ENCODE results near the gene GOLIM4. TPM values are rescaled to one million over a fixed set of nuclear protein-coding genes. Genes with fewer than 3 reads are reported as not detected.
"Not testable (repeated sequence)": the region's sequence is repeated elsewhere in the genome, so short reads cannot be mapped to it uniquely, and the experiment has no call there.

The GOLIM4 gene
- total RNA-seq, 2 donors from 2014 or later: 3.3 to 5.8 TPM

DNA sequence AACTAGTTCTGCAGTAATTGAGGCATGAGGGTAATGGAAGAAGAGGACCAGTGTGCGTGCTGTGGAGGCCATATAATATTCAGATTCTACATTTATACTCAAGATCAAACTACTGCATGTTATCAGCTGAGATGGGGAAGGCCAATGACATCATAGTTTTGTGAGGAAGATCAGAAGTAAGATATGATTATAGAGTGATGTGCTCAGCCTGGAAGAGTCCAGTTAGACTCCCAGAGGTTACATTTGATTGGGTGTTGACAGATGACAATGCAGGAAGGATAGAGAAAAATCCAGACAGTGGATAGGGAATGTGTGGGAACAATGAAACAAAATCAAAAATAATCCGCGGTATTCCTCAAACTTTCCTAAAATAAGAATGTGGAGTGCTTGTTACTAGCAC is 35.4 kb downstream of the GOLIM4 start:
- H3K27me3 Mint-ChIP-seq (ENCODE audit: low read depth): peaks cover 9% of the 10 kb centered on the region

DNA sequence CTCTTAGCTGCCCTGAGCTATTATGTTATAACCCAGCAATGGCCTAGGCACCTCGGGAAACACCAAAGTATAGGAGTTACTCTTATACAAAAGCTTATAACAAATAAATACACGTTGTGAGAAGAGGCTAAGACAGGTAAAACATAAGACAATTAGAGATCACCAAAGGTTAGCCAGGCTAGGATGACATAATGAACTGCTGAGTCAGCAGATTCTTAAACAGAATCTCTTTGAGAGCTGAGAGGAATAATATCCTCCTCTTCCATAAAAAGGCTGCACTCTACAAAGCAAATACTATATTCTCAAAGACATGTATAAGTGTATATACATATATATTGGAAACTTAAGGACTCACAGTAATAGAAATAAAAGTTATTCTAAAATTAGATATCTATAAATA is 37.2 kb downstream of the GOLIM4 start:
- DNase-seq: no peak
- no peaks in the 10 kb centered on the region for H3K36me3 Mint-ChIP-seq (ENCODE audit: insufficient read depth in 2 of 2)
- no peak for ATAC-seq (replicated peaks in 1 of 2)
- no peak overlapping the region for H3K4me3 Mint-ChIP-seq
- H3K9me3 Mint-ChIP-seq: peaks cover 0 to 4% of the 10 kb centered on the region in 2 donors
- H3K4me1 Mint-ChIP-seq (ENCODE audit: low read depth): peaks cover 20% of the 10 kb centered on the region
- H3K27ac Mint-ChIP-seq: no peak overlapping the region
- H3K27me3 Mint-ChIP-seq (ENCODE audit: low read depth): peaks cover 9% of the 10 kb centered on the region

More for the DNA sequence above, 35.4 kb downstream of the GOLIM4 start:
- DNase-seq (no peak), ATAC-seq (replicated peaks in 1 of 2) (peak; percentile 49 to 56)
- Mint-ChIP-seq H3K9me3 (peaks cover 0 to 4% of the 10 kb centered on the region in 2 donors), H3K4me1 (ENCODE audit: low read depth) (peaks cover 20% of the 10 kb centered on the region), H3K4me3 (no peak overlapping the region), H3K36me3 (ENCODE audit: insufficient read depth in 2 of 2) (no peaks in the 10 kb centered on the region), H3K27ac (no peak overlapping the region)

- not testable (repeated sequence) for H3K36me3 Mint-ChIP-seq (ENCODE audit: insufficient read depth in 2 of 2); H3K27me3 Mint-ChIP-seq (ENCODE audit: low read depth); H3K27ac Mint-ChIP-seq; ATAC-seq (replicated peaks in 1 of 2); DNase-seq; H3K4me3 Mint-ChIP-seq; H3K9me3 Mint-ChIP-seq
- H3K4me1 Mint-ChIP-seq (ENCODE audit: low read depth): peaks cover 18% of the 10 kb centered on the region
These were observed 39.1 kb downstream of the GOLIM4 start for GRCh38 chr3:168056398-168057230.

DNA sequence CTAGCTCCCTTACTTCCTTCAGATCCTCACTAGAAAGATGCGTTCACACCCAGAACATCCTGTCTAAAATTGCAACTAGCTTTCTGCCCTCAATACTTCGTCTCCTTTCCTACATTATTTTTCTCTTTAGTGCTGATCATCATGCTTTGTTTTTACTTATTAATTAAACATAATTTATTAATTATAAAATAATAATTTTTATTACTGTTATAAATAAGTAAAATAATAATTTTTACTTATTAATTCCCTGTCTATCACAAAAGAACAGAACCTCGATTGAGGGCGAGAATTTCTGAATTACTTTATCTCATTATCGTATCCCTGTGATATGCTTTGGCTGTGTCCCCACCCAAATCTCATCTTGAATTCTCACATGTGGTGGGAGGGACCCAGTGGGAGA is 41.3 kb downstream of the GOLIM4 start:
- Mint-ChIP-seq H3K36me3 (ENCODE audit: insufficient read depth in 2 of 2) (no peaks in the 10 kb centered on the region), H3K4me1 (ENCODE audit: low read depth) (no peaks in the 10 kb centered on the region), H3K27ac (no peak overlapping the region), H3K27me3 (ENCODE audit: low read depth) (peaks cover 6% of the 10 kb centered on the region), H3K9me3 (peaks cover 0 to 1% of the 10 kb centered on the region in 2 donors), H3K4me3 (no peak overlapping the region)
- no peak for ATAC-seq (replicated peaks in 1 of 2)
- DNase-seq: no peak

DNA sequence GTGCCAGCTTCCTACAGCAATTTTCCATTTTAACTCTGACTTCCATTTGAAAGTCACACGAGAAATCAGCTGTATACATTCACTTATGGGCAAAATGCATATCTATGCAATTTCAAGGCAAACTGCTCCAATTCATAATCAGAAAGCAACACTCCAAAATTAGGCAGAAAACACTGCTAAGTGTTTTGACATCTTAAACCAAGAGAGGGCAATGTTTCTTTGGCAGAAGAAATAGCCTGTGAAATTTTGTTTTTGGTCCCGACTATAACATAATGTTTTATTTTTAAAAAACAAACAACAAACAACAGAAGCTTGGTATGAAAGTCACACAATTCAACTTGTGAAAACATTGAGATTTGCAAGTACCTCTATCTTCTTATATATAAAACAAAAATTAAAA is 42.6 kb downstream of the GOLIM4 start:
- no peak for ATAC-seq (replicated peaks in 1 of 2)

GRCh38 chr3:168052515-168052914 is 43.2 kb downstream of the GOLIM4 start:
- ATAC-seq (replicated peaks in 1 of 2) (no peak), DNase-seq (no peak)
- Mint-ChIP-seq H3K27ac (no peak overlapping the region), H3K4me3 (no peak overlapping the region), H3K9me3 (no peaks in the 10 kb centered on the region), H3K36me3 (ENCODE audit: insufficient read depth in 2 of 2) (no peaks in the 10 kb centered on the region), H3K27me3 (ENCODE audit: low read depth) (peaks cover 7% of the 10 kb centered on the region), H3K4me1 (ENCODE audit: low read depth) (no peaks in the 10 kb centered on the region)

More for the DNA sequence above, 42.6 kb downstream of the GOLIM4 start:
- Mint-ChIP-seq H3K4me3 (no peak overlapping the region), H3K27me3 (ENCODE audit: low read depth) (peaks cover 7% of the 10 kb centered on the region), H3K4me1 (ENCODE audit: low read depth) (no peaks in the 10 kb centered on the region), H3K36me3 (ENCODE audit: insufficient read depth in 2 of 2) (no peaks in the 10 kb centered on the region), H3K27ac (no peak overlapping the region), H3K9me3 (peaks cover 0 to 1% of the 10 kb centered on the region in 2 donors)
- no peak for DNase-seq

GRCh38 chr3:168051531-168052471 is 43.9 kb downstream of the GOLIM4 start:
- Mint-ChIP-seq H3K27ac (no peak overlapping the region), H3K27me3 (ENCODE audit: low read depth) (peaks cover 7% of the 10 kb centered on the region), H3K4me1 (ENCODE audit: low read depth) (no peaks in the 10 kb centered on the region), H3K36me3 (ENCODE audit: insufficient read depth in 2 of 2) (no peaks in the 10 kb centered on the region), H3K4me3 (no peak overlapping the region), H3K9me3 (no peaks in the 10 kb centered on the region)
- DNase-seq (no peak), ATAC-seq (replicated peaks in 1 of 2) (no peak)

DNA sequence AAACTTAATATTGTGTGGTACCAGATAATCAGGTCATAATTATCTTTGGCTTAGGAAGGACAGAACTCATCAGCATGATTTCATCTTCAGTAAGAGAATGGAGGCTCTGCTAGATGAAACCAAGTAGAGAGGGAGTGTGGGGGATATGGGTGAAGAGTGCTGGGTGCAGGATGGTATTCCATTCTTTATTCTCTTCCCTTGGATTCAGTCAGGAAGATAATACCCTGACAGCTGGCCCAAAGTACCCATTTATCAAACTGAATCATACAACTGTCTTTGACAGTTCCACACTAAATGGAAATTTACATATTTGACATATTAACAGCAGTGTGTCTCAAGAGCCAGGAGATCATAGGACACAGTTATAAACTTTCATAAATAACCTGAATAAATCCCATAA is 44.7 kb downstream of the GOLIM4 start:
- Mint-ChIP-seq H3K9me3 (no peaks in the 10 kb centered on the region), H3K4me1 (ENCODE audit: low read depth) (no peaks in the 10 kb centered on the region), H3K4me3 (no peak overlapping the region), H3K27ac (no peak overlapping the region), H3K27me3 (ENCODE audit: low read depth) (peaks cover 7% of the 10 kb centered on the region), H3K36me3 (ENCODE audit: insufficient read depth in 2 of 2) (no peaks in the 10 kb centered on the region)
- ATAC-seq (replicated peaks in 1 of 2) (no peak), DNase-seq (no peak)

DNA sequence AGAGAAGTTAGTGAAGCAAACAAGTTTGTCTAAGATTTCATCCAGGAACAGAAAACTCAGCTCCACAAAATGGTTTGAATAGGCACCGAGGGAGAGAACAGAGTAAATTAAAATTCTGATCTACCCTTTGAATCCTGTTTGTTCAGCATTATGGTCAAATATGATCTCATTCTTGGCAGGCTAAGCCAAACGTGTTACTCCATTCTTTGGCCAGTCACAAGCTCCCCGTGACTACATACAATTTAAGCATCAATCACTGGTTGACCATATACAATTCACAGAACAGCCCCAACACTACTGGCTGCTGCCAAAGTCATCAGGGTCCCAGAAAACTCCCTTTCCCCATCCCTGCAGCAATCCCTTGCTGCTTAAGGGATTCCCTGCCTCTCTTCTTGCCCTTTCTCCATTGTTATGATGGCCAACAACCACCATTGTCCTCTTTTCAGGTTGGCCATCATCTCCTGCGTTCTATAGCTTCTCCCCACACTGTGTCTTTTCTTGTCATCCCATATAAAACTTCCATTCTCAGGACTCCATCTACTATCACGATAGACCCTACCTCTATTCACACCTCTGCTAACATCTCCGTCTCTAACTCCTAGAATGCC is 46.3 kb downstream of the GOLIM4 start:
- Mint-ChIP-seq H3K36me3 (ENCODE audit: insufficient read depth in 2 of 2) (no peaks in the 10 kb centered on the region), H3K4me3 (no peak overlapping the region), H3K4me1 (ENCODE audit: low read depth) (no peaks in the 10 kb centered on the region), H3K27ac (no peak overlapping the region), H3K9me3 (no peaks in the 10 kb centered on the region), H3K27me3 (ENCODE audit: low read depth) (peaks cover 7% of the 10 kb centered on the region)
- ATAC-seq (replicated peaks in 1 of 2): no peak
- DNase-seq: no peak

DNA sequence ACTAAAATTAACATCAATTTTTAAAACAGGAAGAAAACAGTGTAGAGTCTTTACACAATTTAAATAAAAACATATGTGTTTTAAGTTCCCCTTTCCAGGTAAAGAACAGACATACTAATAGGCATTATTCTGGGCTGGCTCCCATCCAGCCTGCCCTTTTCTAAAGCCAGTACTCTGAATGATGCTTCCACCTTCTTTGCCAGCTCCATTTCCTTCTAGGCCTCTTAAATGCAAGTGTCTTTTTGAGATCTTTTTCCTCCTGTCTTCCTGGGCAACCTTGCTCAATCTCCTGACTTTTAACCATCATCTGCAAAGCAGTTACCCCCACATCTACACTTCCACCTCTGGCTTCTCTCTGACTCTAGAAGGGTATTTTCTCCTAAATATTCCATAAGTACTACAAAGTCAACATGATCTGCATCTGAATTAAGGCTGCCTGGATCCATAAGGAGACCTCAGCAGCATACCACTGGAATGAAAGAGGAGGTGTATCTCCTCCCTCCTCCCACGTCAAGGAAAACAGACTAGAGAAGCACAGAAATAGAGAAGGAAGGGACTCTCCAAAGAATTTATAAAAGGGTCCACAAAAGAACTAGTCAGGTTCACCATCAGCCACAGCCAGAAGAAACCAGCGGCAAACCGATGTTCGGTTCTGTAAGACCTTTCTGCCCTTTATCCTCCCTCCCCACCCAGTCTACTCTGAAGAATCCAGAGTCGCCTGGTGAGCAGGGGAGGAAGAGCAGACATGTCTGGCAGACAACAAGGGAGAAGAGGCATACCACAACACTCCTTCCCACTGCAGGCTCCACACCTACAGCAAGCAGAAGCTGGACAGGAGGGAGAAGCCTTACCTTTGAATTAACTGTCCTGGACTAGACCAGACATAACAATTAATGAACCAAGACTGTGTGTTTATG is 47.1 kb downstream of the GOLIM4 start:
- Mint-ChIP-seq H3K27ac (no peak overlapping the region), H3K4me3 (no peak overlapping the region), H3K4me1 (ENCODE audit: low read depth) (no peaks in the 10 kb centered on the region), H3K9me3 (no peaks in the 10 kb centered on the region), H3K27me3 (ENCODE audit: low read depth) (peaks cover 7% of the 10 kb centered on the region), H3K36me3 (ENCODE audit: insufficient read depth in 2 of 2) (no peaks in the 10 kb centered on the region)
- ATAC-seq (replicated peaks in 1 of 2): no peak
- no peak for DNase-seq

DNA sequence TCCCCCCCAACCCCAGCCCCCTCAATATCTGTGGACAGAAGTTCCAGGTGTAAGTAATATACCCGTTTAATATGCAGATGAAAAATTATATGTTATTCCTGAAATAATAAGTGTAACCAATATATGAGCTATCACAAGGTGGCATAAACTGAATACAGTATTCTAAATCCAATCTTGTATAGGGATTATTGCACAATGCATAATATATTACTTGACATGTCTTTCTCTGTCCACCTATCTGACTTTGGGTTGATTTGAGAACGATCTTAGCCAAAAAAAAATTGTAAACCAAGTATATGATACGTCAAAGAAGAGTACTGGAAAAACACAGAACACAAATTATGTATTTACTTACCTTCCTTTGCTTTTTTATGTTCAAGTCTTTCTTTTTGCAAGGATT is 47.8 kb downstream of the GOLIM4 start:
- ATAC-seq (replicated peaks in 1 of 2) (no peak), DNase-seq (no peak)
- no peak overlapping the region for H3K27ac Mint-ChIP-seq
- H3K4me3 Mint-ChIP-seq: no peak overlapping the region
- no peaks in the 10 kb centered on the region for H3K9me3 Mint-ChIP-seq
- H3K4me1 Mint-ChIP-seq (ENCODE audit: low read depth): no peaks in the 10 kb centered on the region
- peaks cover 7% of the 10 kb centered on the region for H3K27me3 Mint-ChIP-seq (ENCODE audit: low read depth)
- no peaks in the 10 kb centered on the region for H3K36me3 Mint-ChIP-seq (ENCODE audit: insufficient read depth in 2 of 2)

GRCh38 chr3:168047190-168047795 is 48.4 kb downstream of the GOLIM4 start:
- Mint-ChIP-seq H3K36me3 (ENCODE audit: insufficient read depth in 2 of 2) (no peaks in the 10 kb centered on the region), H3K9me3 (no peaks in the 10 kb centered on the region), H3K4me1 (ENCODE audit: low read depth) (no peaks in the 10 kb centered on the region), H3K4me3 (no peak overlapping the region), H3K27ac (no peak overlapping the region), H3K27me3 (ENCODE audit: low read depth) (peaks cover 7% of the 10 kb centered on the region)
- ATAC-seq (replicated peaks in 1 of 2): peak; percentile 74 to 78
- no peak for DNase-seq

Measured in activated T-cell treated with anti-CD3 and anti-CD28 coated beads, Interleukin-2, amount 50 U/mL, for 72 hours (primary cell).